GM10266 (cell line): ENCODE measurements around the gene MEMO1.

Source experiments
- DNase-seq: peaks from one replicate; pipeline ENCODE4 v3.0.0; 2012; ENCODE audit errors: extremely low spot score
- CTCF ChIP-seq: IDR thresholded peaks from 2 replicates; pipeline ENCODE4 v1.5.1; 2012; ENCODE audit warnings: mild to moderate bottlenecking, low read depth; ENCODE audit not compliant: control insufficient read depth, insufficient read depth; ENCODE audit errors: missing control alignments

Gene MEMO1

DNA sequence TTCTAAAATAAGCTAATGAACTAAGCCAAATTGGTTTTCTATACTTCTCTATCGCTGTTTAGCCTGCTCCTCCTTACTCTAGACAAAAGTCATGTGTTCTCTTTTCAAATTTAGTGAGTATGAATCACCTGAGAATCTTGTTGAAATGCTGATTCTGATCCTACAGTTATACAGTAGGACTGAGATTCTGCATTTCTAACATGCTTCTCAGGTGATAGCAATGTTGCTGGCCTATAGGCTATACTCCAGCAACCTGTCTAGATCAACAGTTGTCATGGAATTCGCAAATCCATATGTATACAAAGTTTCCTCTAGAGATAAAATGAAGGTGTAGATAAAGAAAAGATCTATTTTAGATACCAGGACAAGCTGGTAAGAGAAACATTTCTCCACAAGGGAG, 62.9 kb downstream of the MEMO1 start:
- no peak for DNase-seq
- TF ChIP-seq CTCF = no peak

GRCh38 chr2:31946838-31947237, 64.0 kb downstream of the MEMO1 start:
- TF ChIP-seq CTCF = no peak
- DNase-seq = no peak

- no peak for TF ChIP-seq CTCF
- no peak for DNase-seq
These were observed 65.3 kb downstream of the MEMO1 start for GRCh38 chr2:31945572-31945935.

DNA sequence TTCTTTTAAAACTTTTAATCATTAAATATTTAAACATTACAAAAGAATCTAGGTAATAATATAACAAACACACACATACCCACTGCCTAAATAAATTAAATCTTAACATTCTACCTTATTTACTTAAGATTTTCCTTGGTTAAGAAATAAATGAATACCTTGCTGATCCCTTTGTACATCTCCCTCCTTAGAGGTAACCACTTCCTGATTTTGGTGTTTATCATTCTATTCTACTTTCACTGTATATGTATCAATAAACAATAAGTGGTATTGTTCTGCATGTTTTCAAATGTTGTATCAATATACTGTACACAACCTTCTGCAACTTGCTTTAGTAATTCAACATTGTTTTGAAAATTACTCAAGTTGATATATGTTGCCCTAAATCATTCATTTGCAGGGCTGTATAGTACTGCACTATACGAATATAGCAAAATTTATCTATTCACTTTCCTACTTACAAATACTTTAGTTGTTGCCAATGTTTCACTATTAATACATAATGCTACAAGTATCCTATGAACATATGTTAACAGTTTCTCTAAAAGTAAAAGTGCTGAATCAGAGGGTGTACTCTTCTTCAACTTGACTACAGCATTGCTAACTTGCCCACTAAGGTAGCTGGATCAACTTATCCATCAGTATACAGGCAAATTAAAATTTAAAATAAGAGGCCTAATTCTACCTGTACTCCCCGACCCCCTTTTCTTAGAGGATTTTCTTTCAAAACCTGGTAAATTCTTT, 65.8 kb downstream of the MEMO1 start:
- no peak for DNase-seq
- TF ChIP-seq CTCF = no peak

GRCh38 chr2:31943636-31944225, 67.1 kb downstream of the MEMO1 start:
- no peak for DNase-seq
- TF ChIP-seq CTCF = no peak

GRCh38 chr2:31940920-31941319, 69.9 kb downstream of the MEMO1 start:
- no peak for TF ChIP-seq CTCF
- DNase-seq = no peak

- DNase-seq = no peak
- no peak for TF ChIP-seq CTCF
These were observed 73.1 kb downstream of the MEMO1 start for GRCh38 chr2:31937741-31938140.
